Upper lobe of left lung (tissue), 4 donors: ENCODE data around the gene NAP1L1.

Experiments used
- CTCF ChIP-seq, 6 experiments: fragments of 450-650 bp in 4 of 6; fragments of 200-600 bp in 2 of 6; sonication (generic) in 2 of 6; IDR thresholded peaks; one replicate each; pipeline ENCODE4 v1.5.1; 2016 to 2019; ENCODE audit warnings: antibody characterized with exemption in 6 of 6
- EP300 ChIP-seq, 4 donors: sonication (generic); formaldehyde crosslinking; IDR thresholded peaks; one replicate each; pipeline ENCODE4 v1.5.1; 2017; ENCODE audit warnings: antibody characterized with exemption in 4 of 4, control low read depth in 2 of 4
- POLR2A ChIP-seq, 4 donors: fragments of 450-650 bp; IDR thresholded peaks; one replicate each; pipeline ENCODE4 v1.5.1; 2016 to 2017; ENCODE audit warnings: antibody characterized with exemption in 4 of 4, mild to moderate bottlenecking in 2 of 4
- POLR2AphosphoS5 ChIP-seq, 2 donors: sonication (generic); formaldehyde crosslinking; IDR thresholded peaks; one replicate each; pipeline ENCODE4 v1.5.1; 2017; ENCODE audit warnings: antibody characterized with exemption in 2 of 2

GRCh38 chr12:76002598-76003354 lies 81.7 kb downstream of the NAP1L1 start:
- TF ChIP-seq POLR2AphosphoS5 (IDR thresholded peaks at IDR 0.05) (no peak), CTCF (IDR thresholded peaks at IDR 0.05) (no peak), POLR2A (IDR thresholded peaks at IDR 0.05) (no peak), EP300 (IDR thresholded peaks at IDR 0.05) (no peak)
